ENCODE results near the gene CDC42BPG.

DNA sequence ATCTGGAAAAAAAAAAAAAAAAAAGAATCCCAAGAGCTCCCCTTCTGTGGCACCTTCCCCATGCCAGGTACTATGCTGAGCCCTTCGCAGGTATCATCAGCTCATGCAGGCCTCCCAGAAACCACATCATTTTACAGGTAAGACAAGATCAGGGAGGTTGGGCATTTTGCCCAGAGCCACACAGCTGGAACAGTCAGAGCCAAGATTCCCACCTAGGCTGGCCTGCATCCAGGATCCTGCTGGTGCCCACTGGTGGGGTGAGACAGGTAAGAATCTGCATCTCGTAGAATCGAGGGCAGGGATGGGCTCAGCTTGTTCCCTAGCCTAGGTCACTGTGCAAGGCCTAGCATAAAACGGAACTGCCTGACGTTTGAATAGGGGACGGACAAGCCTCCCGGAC is 18.4 kb downstream of the CDC42BPG start:
- TF ChIP-seq, protein P1, sequence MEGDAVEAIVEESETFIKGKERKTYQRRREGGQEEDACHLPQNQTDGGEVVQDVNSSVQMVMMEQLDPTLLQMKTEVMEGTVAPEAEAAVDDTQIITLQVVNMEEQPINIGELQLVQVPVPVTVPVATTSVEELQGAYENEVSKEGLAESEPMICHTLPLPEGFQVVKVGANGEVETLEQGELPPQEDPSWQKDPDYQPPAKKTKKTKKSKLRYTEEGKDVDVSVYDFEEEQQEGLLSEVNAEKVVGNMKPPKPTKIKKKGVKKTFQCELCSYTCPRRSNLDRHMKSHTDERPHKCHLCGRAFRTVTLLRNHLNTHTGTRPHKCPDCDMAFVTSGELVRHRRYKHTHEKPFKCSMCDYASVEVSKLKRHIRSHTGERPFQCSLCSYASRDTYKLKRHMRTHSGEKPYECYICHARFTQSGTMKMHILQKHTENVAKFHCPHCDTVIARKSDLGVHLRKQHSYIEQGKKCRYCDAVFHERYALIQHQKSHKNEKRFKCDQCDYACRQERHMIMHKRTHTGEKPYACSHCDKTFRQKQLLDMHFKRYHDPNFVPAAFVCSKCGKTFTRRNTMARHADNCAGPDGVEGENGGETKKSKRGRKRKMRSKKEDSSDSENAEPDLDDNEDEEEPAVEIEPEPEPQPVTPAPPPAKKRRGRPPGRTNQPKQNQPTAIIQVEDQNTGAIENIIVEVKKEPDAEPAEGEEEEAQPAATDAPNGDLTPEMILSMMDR (IDR thresholded peaks at IDR 0.05 in 2 of 3, conservative IDR thresholded peaks at IDR 0.05 in 1 of 3; ENCODE audit: insufficient read depth in 2 of 3, low read depth in 1 of 3, low read length in 3 of 3): no peak
- TF ChIP-seq, protein P2, sequence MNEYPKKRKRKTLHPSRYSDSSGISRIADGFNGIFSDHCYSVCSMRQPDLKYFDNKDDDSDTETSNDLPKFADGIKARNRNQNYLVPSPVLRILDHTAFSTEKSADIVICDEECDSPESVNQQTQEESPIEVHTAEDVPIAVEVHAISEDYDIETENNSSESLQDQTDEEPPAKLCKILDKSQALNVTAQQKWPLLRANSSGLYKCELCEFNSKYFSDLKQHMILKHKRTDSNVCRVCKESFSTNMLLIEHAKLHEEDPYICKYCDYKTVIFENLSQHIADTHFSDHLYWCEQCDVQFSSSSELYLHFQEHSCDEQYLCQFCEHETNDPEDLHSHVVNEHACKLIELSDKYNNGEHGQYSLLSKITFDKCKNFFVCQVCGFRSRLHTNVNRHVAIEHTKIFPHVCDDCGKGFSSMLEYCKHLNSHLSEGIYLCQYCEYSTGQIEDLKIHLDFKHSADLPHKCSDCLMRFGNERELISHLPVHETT (CRISPR knock-in tag; conservative IDR thresholded peaks at IDR 0.05 in 1 of 2, IDR thresholded peaks at IDR 0.05 in 1 of 2): no peak
- no peak for TF ChIP-seq XRCC4 (IDR thresholded peaks at IDR 0.05; ENCODE audit: extremely low read depth, insufficient read depth, insufficient read length)
- TF ChIP-seq, protein P3, sequence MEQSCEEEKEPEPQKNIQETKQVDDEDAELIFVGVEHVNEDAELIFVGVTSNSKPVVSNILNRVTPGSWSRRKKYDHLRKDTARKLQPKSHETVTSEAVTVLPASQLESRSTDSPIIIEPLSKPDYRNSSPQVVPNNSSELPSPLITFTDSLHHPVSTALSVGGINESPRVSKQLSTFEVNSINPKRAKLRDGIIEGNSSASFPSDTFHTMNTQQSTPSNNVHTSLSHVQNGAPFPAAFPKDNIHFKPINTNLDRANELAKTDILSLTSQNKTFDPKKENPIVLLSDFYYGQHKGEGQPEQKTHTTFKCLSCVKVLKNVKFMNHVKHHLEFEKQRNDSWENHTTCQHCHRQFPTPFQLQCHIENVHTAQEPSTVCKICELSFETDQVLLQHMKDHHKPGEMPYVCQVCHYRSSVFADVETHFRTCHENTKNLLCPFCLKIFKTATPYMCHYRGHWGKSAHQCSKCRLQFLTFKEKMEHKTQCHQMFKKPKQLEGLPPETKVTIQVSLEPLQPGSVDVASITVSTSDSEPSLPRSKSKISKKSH (CRISPR knock-in tag; IDR thresholded peaks at IDR 0.05): no peak
- TF ChIP-seq POLR2A (conservative IDR thresholded peaks at IDR 0.05): no peak

Measured in K562 (cell line).